GM23338 (cell line): ENCODE data around the gene GPATCH3. TPM values are rescaled to one million over a fixed set of nuclear protein-coding genes. Genes with fewer than 3 reads are reported as not detected.
A peak's percentile ranks its signal among the peaks of the same experiment; 100 is the strongest.

ENCODE experiments used
- ATAC-seq: fragments of 200-7000 bp; cut with Tn5 transposase; 3 replicates; pipeline ENCODE4 v1.9.1; 2020
- DNase-seq: peaks from one replicate; pipeline ENCODE4 v3.0.0-alpha.2; 2015; ENCODE audit warnings: low spot score
- H2AFZ ChIP-seq: fragments of 200-600 bp; sonication (generic); 2 replicates; pipeline ENCODE4 v1.8.0; 2016; ENCODE audit warnings: antibody characterized with exemption, mild to moderate bottlenecking, moderate library complexity
- H3F3A ChIP-seq: fragments of 200-600 bp; sonication (generic); replicated peaks from 2 replicates; pipeline ENCODE4 v1.8.0; 2017; ENCODE audit warnings: antibody characterized with exemption, mixed run types, low read depth
- H3K27ac ChIP-seq: fragments of 200-600 bp; sonication (generic); 2 replicates; pipeline ENCODE4 v1.6.1; 2016; ENCODE audit warnings: low read depth
- H3K27me3 ChIP-seq: fragments of 200-600 bp; sonication (generic); 2 replicates; pipeline ENCODE4 v1.8.0; 2016; ENCODE audit warnings: mild to moderate bottlenecking, mixed run types, moderate library complexity; ENCODE audit not compliant: insufficient read depth
- H3K36me3 ChIP-seq: fragments of 200-600 bp; sonication (generic); 2 replicates; pipeline ENCODE4 v1.8.0; 2016; ENCODE audit warnings: mild to moderate bottlenecking; ENCODE audit not compliant: insufficient read depth
- H3K4me1 ChIP-seq: fragments of 200-600 bp; sonication (generic); 2 replicates; pipeline ENCODE4 v1.8.0; 2016; ENCODE audit warnings: mild to moderate bottlenecking, moderate library complexity; ENCODE audit not compliant: insufficient read depth
- H3K4me2 ChIP-seq: fragments of 200-600 bp; sonication (generic); 2 replicates; pipeline ENCODE4 v1.7.1; 2017; ENCODE audit warnings: mixed run types
- H3K4me3 ChIP-seq: fragments of 200-600 bp; sonication (generic); 2 replicates; pipeline ENCODE4 v1.6.1; 2016; ENCODE audit warnings: mixed run types
- H3K79me2 ChIP-seq: fragments of 200-600 bp; sonication (generic); replicated peaks from 2 replicates; pipeline ENCODE4 v1.8.0; 2017; ENCODE audit warnings: mild to moderate bottlenecking; ENCODE audit not compliant: insufficient read depth
- H3K9me2 ChIP-seq: fragments of 200-600 bp; sonication (generic); 2 replicates; pipeline ENCODE4 v1.8.0; 2017; ENCODE audit not compliant: insufficient read depth
- H4K20me1 ChIP-seq: fragments of 200-600 bp; sonication (generic); replicated peaks from 2 replicates; pipeline ENCODE4 v1.8.0; 2017; ENCODE audit warnings: mild to moderate bottlenecking; ENCODE audit not compliant: insufficient read depth
- H3K27ac Mint-ChIP-seq: 2 replicates; pipeline ENCODE4 v1.8.0; 2020; ENCODE audit warnings: inconsistent platforms, mild to moderate bottlenecking, moderate library complexity, mixed read lengths
- H3K27me3 Mint-ChIP-seq: 3 replicates; pipeline ENCODE4 v1.8.0; 2022; ENCODE audit warnings: low read depth, mild to moderate bottlenecking, moderate library complexity, mixed read lengths, inconsistent platforms; ENCODE audit not compliant: insufficient read depth, poor library complexity
- H3K36me3 Mint-ChIP-seq: 3 replicates; pipeline ENCODE4 v1.8.0; 2021; ENCODE audit warnings: low read depth, mild to moderate bottlenecking, inconsistent platforms, moderate library complexity, mixed read lengths
- H3K4me1 Mint-ChIP-seq: 3 replicates; pipeline ENCODE4 v1.8.0; 2020; ENCODE audit warnings: mild to moderate bottlenecking, inconsistent platforms, mixed read lengths
- H3K4me3 Mint-ChIP-seq: 3 replicates; pipeline ENCODE4 v1.8.0; 2021; ENCODE audit warnings: moderate library complexity, mild to moderate bottlenecking, inconsistent platforms, mixed read lengths
- H3K9me3 Mint-ChIP-seq: 3 replicates; pipeline ENCODE4 v1.8.0; 2020; ENCODE audit warnings: moderate library complexity, mild to moderate bottlenecking, inconsistent platforms, mixed read lengths
- EZH2 ChIP-seq: fragments of 200-600 bp; sonication (generic); IDR thresholded peaks from one replicate; pipeline ENCODE4 v1.8.0; 2017; ENCODE audit warnings: antibody characterized with exemption, mild to moderate bottlenecking, low read depth; ENCODE audit not compliant: unreplicated experiment
- EZH2phosphoT487 ChIP-seq: fragments of 200-600 bp; sonication (generic); IDR thresholded peaks from one replicate; pipeline ENCODE4 v1.8.1; 2018; ENCODE audit warnings: antibody characterized with exemption; ENCODE audit not compliant: unreplicated experiment
- JUNB ChIP-seq: IDR thresholded peaks from one replicate; pipeline ENCODE4 v1.6.1; 2016; ENCODE audit warnings: antibody characterized with exemption; ENCODE audit not compliant: unreplicated experiment
- NANOG ChIP-seq: IDR thresholded peaks from 2 replicates; pipeline ENCODE4 v1.6.1; 2016; ENCODE audit warnings: antibody characterized with exemption, borderline replicate concordance
- POLR2AphosphoS5 ChIP-seq: IDR thresholded peaks from 2 replicates; pipeline ENCODE4 v1.6.1; 2016; ENCODE audit warnings: antibody characterized with exemption, low read depth
- STAT1 ChIP-seq: IDR thresholded peaks from one replicate; pipeline ENCODE4 v1.6.1; 2016; ENCODE audit warnings: antibody characterized with exemption; ENCODE audit not compliant: unreplicated experiment
- ZNF114 ChIP-seq: fragments of 250-450 bp; sonication (Bioruptor Pico); IDR thresholded peaks from 2 replicates; pipeline ENCODE4 v1.5.0; 2020; ENCODE audit warnings: mild to moderate bottlenecking, moderate library complexity
- polyA plus RNA-seq: library from polyadenylated mRNA; unstranded; fragments of >200 nt; fragmentation: Nextera tagmentation; extraction: Ambion mirVana; gene quantifications from 2 replicates; pipeline ENCODE4 v1.2.1, GENCODE V29; 2016
- total RNA-seq: library from RNA; depleted of rRNA; stranded (reverse); fragments of >200 nt; shearing (Covaris generic); gene quantifications from 2 replicates; pipeline ENCODE4 v1.2.3, GENCODE V29; 2014
- TF ChIP-seq, protein P1 (sequence below): IDR thresholded peaks from one replicate; pipeline ENCODE4 v1.6.1; 2018; ENCODE audit warnings: antibody characterized with exemption; ENCODE audit not compliant: unreplicated experiment
- TF ChIP-seq, protein P2 (sequence below), 2 experiments: fragments of 200-600 bp in 1 of 2; sonication (generic) in 1 of 2; conservative IDR thresholded peaks; 2 replicates each; pipeline versions ENCODE4 v1.5.1 to v1.6.1; 2016 to 2017; ENCODE audit warnings: antibody characterized with exemption in 2 of 2, low read depth in 2 of 2, mild to moderate bottlenecking in 2 of 2, moderate library complexity in 1 of 2

GPATCH3 gene
- total and polyA plus RNA-seq, 2 experiments from 2014 or later, result 10.5 to 13.0 TPM

DNA sequence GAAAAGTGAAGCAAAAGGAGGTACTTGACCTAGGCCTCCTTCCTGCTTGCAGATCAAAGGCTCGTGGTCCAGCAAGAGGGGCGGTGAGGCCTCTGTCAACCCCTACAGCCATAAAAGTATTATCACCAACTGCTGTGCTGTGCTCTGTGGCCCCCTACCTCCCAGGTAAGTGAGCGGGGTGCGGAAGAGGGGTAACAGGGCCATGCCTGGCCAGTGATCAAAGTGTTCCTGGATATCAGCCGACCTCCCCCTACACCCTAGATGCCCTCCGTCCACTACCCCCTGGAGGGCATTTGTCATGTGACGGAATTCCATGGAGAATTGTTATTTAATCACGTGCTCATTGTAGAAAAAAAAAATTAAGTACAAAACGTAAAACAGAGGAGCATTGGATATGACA, 47.6 kb downstream of the GPATCH3 start (continued):
- TF ChIP-seq, protein P1, sequence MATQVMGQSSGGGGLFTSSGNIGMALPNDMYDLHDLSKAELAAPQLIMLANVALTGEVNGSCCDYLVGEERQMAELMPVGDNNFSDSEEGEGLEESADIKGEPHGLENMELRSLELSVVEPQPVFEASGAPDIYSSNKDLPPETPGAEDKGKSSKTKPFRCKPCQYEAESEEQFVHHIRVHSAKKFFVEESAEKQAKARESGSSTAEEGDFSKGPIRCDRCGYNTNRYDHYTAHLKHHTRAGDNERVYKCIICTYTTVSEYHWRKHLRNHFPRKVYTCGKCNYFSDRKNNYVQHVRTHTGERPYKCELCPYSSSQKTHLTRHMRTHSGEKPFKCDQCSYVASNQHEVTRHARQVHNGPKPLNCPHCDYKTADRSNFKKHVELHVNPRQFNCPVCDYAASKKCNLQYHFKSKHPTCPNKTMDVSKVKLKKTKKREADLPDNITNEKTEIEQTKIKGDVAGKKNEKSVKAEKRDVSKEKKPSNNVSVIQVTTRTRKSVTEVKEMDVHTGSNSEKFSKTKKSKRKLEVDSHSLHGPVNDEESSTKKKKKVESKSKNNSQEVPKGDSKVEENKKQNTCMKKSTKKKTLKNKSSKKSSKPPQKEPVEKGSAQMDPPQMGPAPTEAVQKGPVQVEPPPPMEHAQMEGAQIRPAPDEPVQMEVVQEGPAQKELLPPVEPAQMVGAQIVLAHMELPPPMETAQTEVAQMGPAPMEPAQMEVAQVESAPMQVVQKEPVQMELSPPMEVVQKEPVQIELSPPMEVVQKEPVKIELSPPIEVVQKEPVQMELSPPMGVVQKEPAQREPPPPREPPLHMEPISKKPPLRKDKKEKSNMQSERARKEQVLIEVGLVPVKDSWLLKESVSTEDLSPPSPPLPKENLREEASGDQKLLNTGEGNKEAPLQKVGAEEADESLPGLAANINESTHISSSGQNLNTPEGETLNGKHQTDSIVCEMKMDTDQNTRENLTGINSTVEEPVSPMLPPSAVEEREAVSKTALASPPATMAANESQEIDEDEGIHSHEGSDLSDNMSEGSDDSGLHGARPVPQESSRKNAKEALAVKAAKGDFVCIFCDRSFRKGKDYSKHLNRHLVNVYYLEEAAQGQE, result no peak
- no peak for TF ChIP-seq ZNF114 (CRISPR knock-in tag)

- Histone ChIP-seq H2AFZ (no peak overlapping the region), H3K27me3 (no peaks in the 10 kb centered on the region), H3K4me2 (no peak overlapping the region), H3K9me2 (no peaks in the 10 kb centered on the region), H4K20me1 (no peaks in the 10 kb centered on the region), H3K4me1 (peaks cover 2% of the 10 kb centered on the region; the same call in 1 of the 2 replicates), H3K4me3 (no peak overlapping the region), H3K36me3 (peaks cover 9% of the 10 kb centered on the region; the same call in 1 of the 2 replicates), H3K27ac (no peak overlapping the region), H3K79me2 (no peaks in the 10 kb centered on the region), H3F3A (no peaks in the 10 kb centered on the region)
- H3K4me1 Mint-ChIP-seq, result peaks cover 9% of the 10 kb centered on the region; the same call in 2 of the 3 replicates
- TF ChIP-seq, protein P2, sequence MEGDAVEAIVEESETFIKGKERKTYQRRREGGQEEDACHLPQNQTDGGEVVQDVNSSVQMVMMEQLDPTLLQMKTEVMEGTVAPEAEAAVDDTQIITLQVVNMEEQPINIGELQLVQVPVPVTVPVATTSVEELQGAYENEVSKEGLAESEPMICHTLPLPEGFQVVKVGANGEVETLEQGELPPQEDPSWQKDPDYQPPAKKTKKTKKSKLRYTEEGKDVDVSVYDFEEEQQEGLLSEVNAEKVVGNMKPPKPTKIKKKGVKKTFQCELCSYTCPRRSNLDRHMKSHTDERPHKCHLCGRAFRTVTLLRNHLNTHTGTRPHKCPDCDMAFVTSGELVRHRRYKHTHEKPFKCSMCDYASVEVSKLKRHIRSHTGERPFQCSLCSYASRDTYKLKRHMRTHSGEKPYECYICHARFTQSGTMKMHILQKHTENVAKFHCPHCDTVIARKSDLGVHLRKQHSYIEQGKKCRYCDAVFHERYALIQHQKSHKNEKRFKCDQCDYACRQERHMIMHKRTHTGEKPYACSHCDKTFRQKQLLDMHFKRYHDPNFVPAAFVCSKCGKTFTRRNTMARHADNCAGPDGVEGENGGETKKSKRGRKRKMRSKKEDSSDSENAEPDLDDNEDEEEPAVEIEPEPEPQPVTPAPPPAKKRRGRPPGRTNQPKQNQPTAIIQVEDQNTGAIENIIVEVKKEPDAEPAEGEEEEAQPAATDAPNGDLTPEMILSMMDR (conservative IDR thresholded peaks at IDR 0.05; ENCODE audit: low read depth in 2 of 2), result peak; percentile 20 to 21; a peak in 1 of 4 replicates
- no peak for TF ChIP-seq NANOG
- TF ChIP-seq ZNF114 (CRISPR knock-in tag), result no peak
- no peak; the same call in 2 of the 3 replicates for ATAC-seq
- DNase-seq, result peak; percentile 34
- no peaks in the 10 kb centered on the region for H3K9me3 Mint-ChIP-seq
- H3K27ac Mint-ChIP-seq, result no peak overlapping the region
- H3K4me3 Mint-ChIP-seq, result no peak overlapping the region
- peaks cover 45% of the 10 kb centered on the region for H3K36me3 Mint-ChIP-seq
- peaks cover 6% of the 10 kb centered on the region for H3K27me3 Mint-ChIP-seq
Measured at GRCh38 chr1:26851106-26851684, 49.1 kb downstream of the GPATCH3 start.

DNA sequence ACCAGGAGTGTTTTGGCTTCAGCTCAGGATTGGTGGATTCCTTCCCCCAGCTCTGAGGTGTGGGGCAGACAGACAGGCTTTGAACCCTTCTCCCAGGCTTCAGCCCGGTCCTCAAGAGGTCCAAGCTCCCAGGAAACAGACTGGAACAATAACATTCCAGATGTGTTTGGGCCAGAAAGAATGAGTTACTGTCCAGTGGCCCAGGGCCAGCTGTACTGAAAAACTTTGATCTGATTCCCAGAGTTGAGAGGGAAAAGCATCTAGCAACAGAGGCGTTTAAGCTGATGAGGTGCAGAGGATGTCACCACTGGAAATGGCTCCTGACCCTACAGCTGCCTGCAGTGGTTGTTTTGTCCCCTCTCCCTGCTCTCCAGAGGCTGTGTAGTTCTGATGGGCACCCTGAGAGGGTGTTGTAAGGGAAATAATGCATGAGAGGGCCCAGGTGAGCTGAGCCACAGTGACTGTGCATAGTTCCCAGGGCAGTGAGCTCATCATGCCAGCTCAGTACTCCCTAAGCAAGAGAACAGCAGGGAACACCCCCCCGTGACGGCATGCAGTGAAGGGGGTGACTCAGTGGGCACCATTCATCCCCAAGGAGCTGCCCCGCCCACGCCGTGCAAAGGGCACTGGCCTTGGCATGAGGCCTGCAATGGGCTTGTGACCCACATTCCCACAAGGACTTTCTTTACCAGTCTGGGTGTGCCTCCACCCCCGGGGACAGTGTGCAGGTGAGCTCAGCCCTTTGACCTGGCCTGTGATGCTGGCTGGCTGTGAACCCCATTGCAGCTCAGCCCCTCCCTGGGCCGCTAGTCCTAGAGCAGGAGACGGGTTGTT, 51.1 kb downstream of the GPATCH3 start:
- H3K9me3 Mint-ChIP-seq, result no peaks in the 10 kb centered on the region
- peaks cover 4% of the 10 kb centered on the region; the same call in 1 of the 2 replicates for H4K20me1 ChIP-seq
- no peak overlapping the region for H3K4me3 Mint-ChIP-seq
- no peak overlapping the region for H3K27ac ChIP-seq
- H3K4me1 Mint-ChIP-seq, result peaks cover 8% of the 10 kb centered on the region; the same call in 2 of the 3 replicates
- peaks cover 2% of the 10 kb centered on the region for H3K27me3 Mint-ChIP-seq
- H3F3A ChIP-seq, result no peaks in the 10 kb centered on the region
- peaks cover 2% of the 10 kb centered on the region; the same call in 1 of the 2 replicates for H3K4me1 ChIP-seq
- H3K27ac Mint-ChIP-seq, result no peak overlapping the region
- ATAC-seq (no peak), DNase-seq (no peak)
- TF ChIP-seq POLR2AphosphoS5, result no peak
- TF ChIP-seq, protein P2 (conservative IDR thresholded peaks at IDR 0.05; ENCODE audit: low read depth in 2 of 2), result no peak
- TF ChIP-seq ZNF114 (CRISPR knock-in tag), result no peak
- TF ChIP-seq JUNB, result no peak
- no peak for TF ChIP-seq EZH2phosphoT487
- TF ChIP-seq STAT1, result no peak
- TF ChIP-seq EZH2, result no peak
- no peak for TF ChIP-seq NANOG
- H2AFZ ChIP-seq, result no peak overlapping the region
- H3K4me3 ChIP-seq, result no peak overlapping the region
- H3K36me3 ChIP-seq, result peaks cover 9% of the 10 kb centered on the region; the same call in 1 of the 2 replicates
- H3K9me2 ChIP-seq, result no peaks in the 10 kb centered on the region
- no peaks in the 10 kb centered on the region for H3K27me3 ChIP-seq
- H3K36me3 Mint-ChIP-seq, result peaks cover 48% of the 10 kb centered on the region
- no peaks in the 10 kb centered on the region for H3K79me2 ChIP-seq
- no peak overlapping the region for H3K4me2 ChIP-seq
